Measurements from ENCODE around the gene FBXW4. TPM values are rescaled to one million over a fixed set of nuclear protein-coding genes. Genes with fewer than 3 reads are reported as not detected.

Gene FBXW4
- total RNA-seq, 1 donor from 2014 or later = 24.4 TPM

GRCh38 chr10:101612086-101612485 is 82.9 kb downstream of the FBXW4 start:
- no peaks in the 10 kb centered on the region for H3K27me3 ChIP-seq (ENCODE audit: control insufficient read depth, insufficient read depth, low read length)
- no peak overlapping the region for H3K4me3 ChIP-seq (ENCODE audit: low read depth, low read length)
- DNase-seq (ENCODE audit: low read depth) = no peak
- H3K36me3 ChIP-seq (ENCODE audit: control insufficient read depth, insufficient read depth, low read length) = no peaks in the 10 kb centered on the region
- TF ChIP-seq, protein P1, sequence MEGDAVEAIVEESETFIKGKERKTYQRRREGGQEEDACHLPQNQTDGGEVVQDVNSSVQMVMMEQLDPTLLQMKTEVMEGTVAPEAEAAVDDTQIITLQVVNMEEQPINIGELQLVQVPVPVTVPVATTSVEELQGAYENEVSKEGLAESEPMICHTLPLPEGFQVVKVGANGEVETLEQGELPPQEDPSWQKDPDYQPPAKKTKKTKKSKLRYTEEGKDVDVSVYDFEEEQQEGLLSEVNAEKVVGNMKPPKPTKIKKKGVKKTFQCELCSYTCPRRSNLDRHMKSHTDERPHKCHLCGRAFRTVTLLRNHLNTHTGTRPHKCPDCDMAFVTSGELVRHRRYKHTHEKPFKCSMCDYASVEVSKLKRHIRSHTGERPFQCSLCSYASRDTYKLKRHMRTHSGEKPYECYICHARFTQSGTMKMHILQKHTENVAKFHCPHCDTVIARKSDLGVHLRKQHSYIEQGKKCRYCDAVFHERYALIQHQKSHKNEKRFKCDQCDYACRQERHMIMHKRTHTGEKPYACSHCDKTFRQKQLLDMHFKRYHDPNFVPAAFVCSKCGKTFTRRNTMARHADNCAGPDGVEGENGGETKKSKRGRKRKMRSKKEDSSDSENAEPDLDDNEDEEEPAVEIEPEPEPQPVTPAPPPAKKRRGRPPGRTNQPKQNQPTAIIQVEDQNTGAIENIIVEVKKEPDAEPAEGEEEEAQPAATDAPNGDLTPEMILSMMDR (IDR thresholded peaks at IDR 0.05; ENCODE audit: insufficient read depth, low read length, poor library complexity, severe bottlenecking) = no peak

DNA sequence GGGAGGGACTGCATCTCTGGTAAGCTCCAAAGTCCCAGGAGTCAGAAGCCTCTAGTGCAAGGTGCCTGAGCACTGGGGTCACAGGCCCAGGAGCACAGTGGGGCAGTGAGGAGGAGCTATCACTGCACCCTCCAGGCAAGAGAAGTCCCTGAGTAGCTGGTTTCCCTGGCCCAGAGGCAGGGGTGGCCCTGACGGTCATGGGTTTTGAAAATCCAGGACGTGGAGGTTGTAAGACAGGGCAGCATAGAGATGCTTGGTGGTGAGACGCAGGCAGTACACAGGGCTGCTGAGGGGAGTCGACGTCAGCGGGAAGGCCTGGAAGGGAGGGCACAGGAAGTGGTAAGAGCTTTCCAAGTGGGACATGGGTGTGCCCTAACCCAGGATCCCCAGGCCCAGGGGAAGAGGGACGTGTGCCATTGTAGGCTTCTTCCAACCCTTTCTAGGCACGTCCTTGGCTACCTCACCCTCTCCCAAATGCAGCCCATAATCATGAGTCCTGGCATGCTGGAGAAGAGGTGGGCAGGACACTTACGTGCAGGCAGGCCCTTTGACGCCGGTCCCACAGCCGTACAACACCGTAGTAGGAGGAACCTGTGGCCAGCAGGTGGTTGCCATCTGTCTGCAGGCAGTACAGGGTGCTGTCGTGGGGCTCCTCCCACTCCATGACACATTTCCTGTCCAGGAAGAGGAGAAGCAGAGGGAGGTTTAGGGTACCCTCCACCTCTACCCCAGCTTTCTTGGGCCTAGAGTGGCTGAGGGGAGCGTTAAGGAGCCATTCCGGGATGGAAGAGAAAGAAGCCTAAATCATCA is 83.7 kb downstream of the FBXW4 start:
- TF ChIP-seq, protein P1 (IDR thresholded peaks at IDR 0.05; ENCODE audit: insufficient read depth, low read length, poor library complexity, severe bottlenecking) = no peak
- DNase-seq (ENCODE audit: low read depth) = no peak

DNA sequence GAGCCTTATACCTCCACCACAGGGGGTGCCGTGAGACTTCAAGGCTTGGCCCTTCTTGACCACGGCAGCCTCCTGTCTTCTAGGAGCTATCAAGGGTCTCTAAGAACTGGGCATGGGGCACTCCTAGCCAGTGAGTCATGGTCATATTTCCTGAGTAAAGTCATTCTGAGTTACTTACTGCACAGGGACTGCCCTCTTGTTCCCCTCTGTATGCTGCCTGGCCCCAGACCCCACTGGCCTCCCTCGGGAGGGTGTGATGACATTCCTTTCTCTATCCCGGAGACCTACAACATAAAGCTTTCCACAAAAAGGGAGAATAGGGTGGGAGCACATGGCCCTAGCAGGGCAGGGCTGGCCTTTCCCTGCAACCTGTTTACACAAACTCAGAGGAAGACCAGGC is 85.5 kb downstream of the FBXW4 start:
- H3K27me3 ChIP-seq (ENCODE audit: control insufficient read depth, insufficient read depth, low read length) = no peaks in the 10 kb centered on the region
- H3K36me3 ChIP-seq (ENCODE audit: control insufficient read depth, insufficient read depth, low read length) = no peaks in the 10 kb centered on the region
- no peak overlapping the region for H3K4me3 ChIP-seq (ENCODE audit: low read depth, low read length)
- TF ChIP-seq, protein P1 (IDR thresholded peaks at IDR 0.05; ENCODE audit: insufficient read depth, low read length, poor library complexity, severe bottlenecking) = no peak
- DNase-seq (ENCODE audit: low read depth) = no peak

More for the DNA sequence above, 83.7 kb downstream of the FBXW4 start:
- Histone ChIP-seq H3K36me3 (ENCODE audit: control insufficient read depth, insufficient read depth, low read length) (no peaks in the 10 kb centered on the region), H3K27me3 (ENCODE audit: control insufficient read depth, insufficient read depth, low read length) (no peaks in the 10 kb centered on the region), H3K4me3 (ENCODE audit: low read depth, low read length) (no peak overlapping the region)

DNA sequence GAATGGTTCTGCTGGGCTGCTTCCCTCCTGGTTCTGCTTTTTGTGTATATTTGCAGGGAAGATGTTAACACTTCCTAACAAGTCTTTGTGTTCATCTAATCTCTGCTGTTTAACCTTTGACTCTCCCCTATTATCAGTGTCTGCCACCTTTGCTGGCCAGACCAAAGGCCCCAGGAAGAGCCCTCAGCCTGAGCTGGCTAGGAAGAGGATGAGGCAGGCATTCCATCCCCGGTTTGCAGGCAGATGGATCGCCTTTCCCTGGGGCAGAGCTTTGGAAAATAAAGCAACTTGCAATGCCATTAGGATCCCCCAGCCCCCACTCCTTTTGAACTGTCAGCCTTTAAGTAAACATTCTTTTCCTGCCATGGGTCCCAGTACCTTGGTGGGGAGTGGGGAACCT is 87.8 kb downstream of the FBXW4 start:
- Histone ChIP-seq H3K36me3 (ENCODE audit: control insufficient read depth, insufficient read depth, low read length) (no peaks in the 10 kb centered on the region), H3K4me3 (ENCODE audit: low read depth, low read length) (no peak overlapping the region), H3K27me3 (ENCODE audit: control insufficient read depth, insufficient read depth, low read length) (no peaks in the 10 kb centered on the region)
- no peak for DNase-seq (ENCODE audit: low read depth)
- TF ChIP-seq, protein P1 (IDR thresholded peaks at IDR 0.05; ENCODE audit: insufficient read depth, low read length, poor library complexity, severe bottlenecking) = no peak

GRCh38 chr10:101602761-101603398 is 92.1 kb downstream of the FBXW4 start:
- H3K36me3 ChIP-seq (ENCODE audit: control insufficient read depth, insufficient read depth, low read length) = no peaks in the 10 kb centered on the region
- no peaks in the 10 kb centered on the region for H3K27me3 ChIP-seq (ENCODE audit: control insufficient read depth, insufficient read depth, low read length)
- TF ChIP-seq, protein P1 (IDR thresholded peaks at IDR 0.05; ENCODE audit: insufficient read depth, low read length, poor library complexity, severe bottlenecking) = peak; percentile 90
- no peak for DNase-seq (ENCODE audit: low read depth)
- no peak overlapping the region for H3K4me3 ChIP-seq (ENCODE audit: low read depth, low read length)

All from kidney epithelial cell (primary cell).